Measurements from ENCODE around the gene RCOR3.
"Not testable (repeated sequence)": the region's sequence is repeated elsewhere in the genome, so short reads cannot be mapped to it uniquely, and the experiment has no call there.

Gene RCOR3

GRCh38 chr1:211258756-211259637 lies at the start of gene RCOR3:
TSS of gene RCOR3 (plus strand) at chr1:211259366. CDS start at chr1:211259561, 195 bp downstream.
- peak; percentile 95 for DNase-seq (ENCODE audit: low spot score)

GRCh38 chr1:211210052-211210451 lies 49.1 kb upstream of the RCOR3 start:
- DNase-seq (ENCODE audit: low spot score) = no peak

GRCh38 chr1:211210965-211211364 lies 48.2 kb upstream of the RCOR3 start:
- DNase-seq (ENCODE audit: low spot score) = no peak

- no peak for DNase-seq (ENCODE audit: low spot score)
Measured at GRCh38 chr1:211213702-211214101, 45.5 kb upstream of the RCOR3 start.

GRCh38 chr1:211215577-211215976 lies 43.6 kb upstream of the RCOR3 start:
- no peak for DNase-seq (ENCODE audit: low spot score)

GRCh38 chr1:211217392-211217791 lies 41.8 kb upstream of the RCOR3 start:
- no peak for DNase-seq (ENCODE audit: low spot score)

GRCh38 chr1:211222469-211223234 lies 36.5 kb upstream of the RCOR3 start:
- not testable (repeated sequence) for DNase-seq (ENCODE audit: low spot score)

GRCh38 chr1:211228573-211229364 lies 30.4 kb upstream of the RCOR3 start:
- peak; percentile 40 for DNase-seq (ENCODE audit: low spot score)

GRCh38 chr1:211229365-211229759 lies 29.8 kb upstream of the RCOR3 start:
- peak; percentile 3 for DNase-seq (ENCODE audit: low spot score)

- no peak for DNase-seq (ENCODE audit: low spot score)
Measured at GRCh38 chr1:211231873-211232272, 27.3 kb upstream of the RCOR3 start.

- DNase-seq (ENCODE audit: low spot score) = no peak
Measured at GRCh38 chr1:211236633-211237320, 22.4 kb upstream of the RCOR3 start.

GRCh38 chr1:211237579-211237978 lies 21.6 kb upstream of the RCOR3 start:
- DNase-seq (ENCODE audit: low spot score) = no peak

GRCh38 chr1:211240567-211240966 lies 18.6 kb upstream of the RCOR3 start:
- not testable (repeated sequence) for DNase-seq (ENCODE audit: low spot score)

GRCh38 chr1:211241071-211241470 lies 18.1 kb upstream of the RCOR3 start:
- DNase-seq (ENCODE audit: low spot score) = no peak

GRCh38 chr1:211243639-211244038 lies 15.5 kb upstream of the RCOR3 start:
- not testable (repeated sequence) for DNase-seq (ENCODE audit: low spot score)

GRCh38 chr1:211246583-211246982 lies 12.6 kb upstream of the RCOR3 start:
- DNase-seq (ENCODE audit: low spot score) = not testable (repeated sequence)

GRCh38 chr1:211247921-211248320 lies 11.2 kb upstream of the RCOR3 start:
- DNase-seq (ENCODE audit: low spot score) = no peak

GRCh38 chr1:211249611-211250010 lies 9.6 kb upstream of the RCOR3 start:
- DNase-seq (ENCODE audit: low spot score) = not testable (repeated sequence)

- no peak for DNase-seq (ENCODE audit: low spot score)
Measured at GRCh38 chr1:211257826-211258225, 1.3 kb upstream of the RCOR3 start.

GRCh38 chr1:211258310-211258755 lies 833 bp upstream of the RCOR3 start:
- DNase-seq (ENCODE audit: low spot score) = peak; percentile 62

- DNase-seq (ENCODE audit: low spot score) = no peak
Measured at GRCh38 chr1:211259638-211260126, 516 bp downstream of the RCOR3 start.

Measured in CD4-positive, alpha-beta T cell treated with Interleukin-2 at 100 ng/mL for 4 hours (primary cell).